ENCODE data around the gene SFI1.

- no peak for TF ChIP-seq CTCF (IDR thresholded peaks at IDR 0.05; ENCODE audit: insufficient read depth, low read depth, low read length)
- no peak for TF ChIP-seq EZH2 (IDR thresholded peaks at IDR 0.05; ENCODE audit: insufficient read depth, low read length)
Observed at GRCh38 chr22:31630331-31631329, 134.3 kb downstream of the SFI1 start.
